Activated T-cell treated with anti-CD3 and anti-CD28 coated beads, Interleukin-2, amount 50 U/mL, for 4 hours (primary cell): Measurements from ENCODE around the gene BUD13. TPM values are rescaled to one million over a fixed set of nuclear protein-coding genes. Genes with fewer than 3 reads are reported as not detected.

Experiments
- ATAC-seq, 2 donors: fragments of 200-7000 bp; cut with Tn5 transposase; one replicate each; pipeline ENCODE4 v1.10.0; 2021
- DNase-seq: peaks from one replicate; pipeline ENCODE4 v3.0.0-alpha.2; 2020
- H3K27me3 Mint-ChIP-seq: one replicate; pipeline ENCODE4 v1.8.0; 2021; ENCODE audit warnings: low read depth, mixed read lengths
- H3K36me3 Mint-ChIP-seq: one replicate; pipeline ENCODE4 v1.8.0; 2022; ENCODE audit warnings: mixed read lengths; ENCODE audit not compliant: insufficient read depth
- H3K4me1 Mint-ChIP-seq: one replicate; pipeline ENCODE4 v1.8.0; 2021; ENCODE audit warnings: low read depth, mixed read lengths
- H3K4me3 Mint-ChIP-seq: one replicate; pipeline ENCODE4 v1.8.0; 2021; ENCODE audit warnings: mild to moderate bottlenecking, moderate library complexity, mixed read lengths
- H3K9me3 Mint-ChIP-seq: one replicate; pipeline ENCODE4 v1.8.0; 2021; ENCODE audit warnings: mixed read lengths
- total RNA-seq, 3 donors: library from RNA; stranded (reverse); gene quantifications; one replicate each; pipeline ENCODE4 v1.2.1, GENCODE V29; 2021

BUD13 gene
- total RNA-seq, 3 donors from 2014 or later = 26.3 to 28.5 (median 27.7) TPM

DNA sequence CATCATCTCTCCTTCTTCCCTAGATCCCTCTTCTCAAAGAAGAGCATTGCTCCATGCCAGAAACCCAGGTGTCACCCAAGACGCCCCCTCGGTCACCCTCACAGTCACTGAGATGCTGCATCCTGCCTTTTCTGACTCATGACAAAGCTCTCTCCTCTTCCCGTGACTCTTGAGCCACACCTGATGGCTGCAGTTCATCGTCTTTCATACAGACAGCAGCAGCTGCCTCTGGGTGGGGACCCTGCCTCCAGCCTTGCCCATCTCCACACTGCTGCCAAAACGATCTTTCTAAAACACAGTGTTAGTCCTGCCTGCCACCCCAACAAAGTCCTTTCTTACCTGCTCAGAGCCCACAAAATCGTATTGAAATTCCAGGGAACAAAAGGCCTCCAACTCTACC, 44.8 kb downstream of the BUD13 start:
- Mint-ChIP-seq H3K36me3 (no peaks in the 10 kb centered on the region), H3K27me3 (peaks cover 7% of the 10 kb centered on the region), H3K9me3 (no peaks in the 10 kb centered on the region), H3K4me3 (no peak overlapping the region), H3K4me1 (peaks cover 3% of the 10 kb centered on the region)
- ATAC-seq (no peak), DNase-seq (no peak)

GRCh38 chr11:116725434-116726221, 47.2 kb downstream of the BUD13 start:
- DNase-seq (no peak), ATAC-seq (no peak)
- no peaks in the 10 kb centered on the region for H3K9me3 Mint-ChIP-seq
- H3K4me3 Mint-ChIP-seq = no peak overlapping the region
- peaks cover 8% of the 10 kb centered on the region for H3K27me3 Mint-ChIP-seq
- H3K36me3 Mint-ChIP-seq = no peaks in the 10 kb centered on the region
- H3K4me1 Mint-ChIP-seq = no peaks in the 10 kb centered on the region

- Mint-ChIP-seq H3K36me3 (no peaks in the 10 kb centered on the region), H3K27me3 (peaks cover 8% of the 10 kb centered on the region), H3K4me3 (no peak overlapping the region), H3K4me1 (no peaks in the 10 kb centered on the region), H3K9me3 (no peaks in the 10 kb centered on the region)
- DNase-seq (no peak), ATAC-seq (no peak)
Measured at GRCh38 chr11:116724813-116725212, 48.0 kb downstream of the BUD13 start.

GRCh38 chr11:116723511-116723910, 49.3 kb downstream of the BUD13 start:
- DNase-seq (no peak), ATAC-seq (no peak)
- Mint-ChIP-seq H3K4me3 (no peak overlapping the region), H3K4me1 (no peaks in the 10 kb centered on the region), H3K36me3 (no peaks in the 10 kb centered on the region), H3K27me3 (peaks cover 8% of the 10 kb centered on the region), H3K9me3 (no peaks in the 10 kb centered on the region)

DNA sequence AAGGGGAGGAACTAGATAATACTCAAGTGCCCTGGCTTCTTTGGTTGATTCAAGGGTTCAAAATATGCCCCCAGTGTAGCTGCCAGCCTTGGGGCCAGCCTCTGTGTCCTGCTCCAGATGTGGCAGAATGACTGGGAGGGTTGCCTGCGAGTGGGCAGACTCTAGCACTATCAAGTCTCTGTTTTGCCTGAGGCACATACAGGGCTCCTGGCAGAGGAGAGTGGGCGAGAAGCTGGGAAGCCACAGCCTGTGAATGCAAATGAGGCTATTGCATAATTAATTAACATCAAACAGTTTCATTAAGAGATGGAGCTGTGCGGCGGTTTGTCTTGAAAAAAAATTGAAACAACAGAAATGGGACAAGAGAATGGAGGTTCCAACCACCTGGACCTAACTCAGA, 50.8 kb downstream of the BUD13 start:
- no peaks in the 10 kb centered on the region for H3K4me1 Mint-ChIP-seq
- DNase-seq = no peak
- no peak overlapping the region for H3K4me3 Mint-ChIP-seq
- H3K9me3 Mint-ChIP-seq = no peaks in the 10 kb centered on the region
- no peaks in the 10 kb centered on the region for H3K36me3 Mint-ChIP-seq
- H3K27me3 Mint-ChIP-seq = peaks cover 8% of the 10 kb centered on the region
- no peak for ATAC-seq

DNA sequence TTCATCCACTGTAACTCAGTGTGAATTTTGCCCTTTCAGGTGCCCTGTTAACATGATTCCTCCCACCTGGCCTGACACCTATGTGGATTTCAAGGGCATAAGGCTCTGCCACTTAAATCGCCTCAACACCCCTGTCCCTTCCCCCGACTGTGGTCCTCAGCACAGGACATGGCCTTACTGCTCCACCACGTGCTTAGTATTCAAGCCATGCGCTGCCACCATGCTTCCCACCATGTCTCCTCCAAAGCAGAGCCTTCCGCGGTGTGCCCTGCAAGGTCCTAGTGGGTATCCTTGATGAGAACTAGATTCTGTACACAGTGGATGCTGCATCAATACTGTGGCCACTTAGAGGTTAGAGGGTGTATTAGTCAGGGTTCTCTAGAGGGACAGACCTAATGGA, 51.9 kb downstream of the BUD13 start:
- no peaks in the 10 kb centered on the region for H3K9me3 Mint-ChIP-seq
- DNase-seq = no peak
- H3K27me3 Mint-ChIP-seq = peaks cover 2% of the 10 kb centered on the region
- no peaks in the 10 kb centered on the region for H3K36me3 Mint-ChIP-seq
- ATAC-seq = no peak
- no peaks in the 10 kb centered on the region for H3K4me1 Mint-ChIP-seq
- no peak overlapping the region for H3K4me3 Mint-ChIP-seq

- DNase-seq (no peak), ATAC-seq (no peak)
- H3K4me3 Mint-ChIP-seq = no peak overlapping the region
- H3K4me1 Mint-ChIP-seq = no peaks in the 10 kb centered on the region
- H3K27me3 Mint-ChIP-seq = peaks cover 7% of the 10 kb centered on the region
- no peaks in the 10 kb centered on the region for H3K9me3 Mint-ChIP-seq
- H3K36me3 Mint-ChIP-seq = no peaks in the 10 kb centered on the region
Measured at GRCh38 chr11:116718955-116719501, 53.8 kb downstream of the BUD13 start.

DNA sequence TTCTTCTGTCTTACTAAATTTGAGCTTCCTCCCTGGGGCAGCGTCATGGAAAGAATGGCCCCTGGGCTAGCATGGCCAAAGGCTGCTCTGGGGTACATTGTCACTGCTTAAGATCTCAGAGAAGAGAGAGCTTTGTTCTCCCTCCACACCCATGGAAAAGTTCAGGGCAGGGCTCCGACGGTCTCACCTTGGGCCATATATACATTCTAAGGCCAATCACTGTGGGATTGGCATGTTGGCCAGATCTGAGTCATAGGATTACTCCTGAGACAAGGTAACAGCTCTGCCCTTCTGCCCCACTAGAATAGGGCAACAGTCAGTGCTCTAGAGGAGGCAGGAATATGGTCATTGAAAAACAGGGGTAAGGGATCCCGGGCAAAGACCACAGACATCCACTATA, 56.2 kb downstream of the BUD13 start:
- no peak for DNase-seq
- H3K9me3 Mint-ChIP-seq = no peaks in the 10 kb centered on the region
- ATAC-seq = no peak
- H3K4me3 Mint-ChIP-seq = no peak overlapping the region
- peaks cover 11% of the 10 kb centered on the region for H3K27me3 Mint-ChIP-seq
- no peaks in the 10 kb centered on the region for H3K36me3 Mint-ChIP-seq
- H3K4me1 Mint-ChIP-seq = no peaks in the 10 kb centered on the region

DNA sequence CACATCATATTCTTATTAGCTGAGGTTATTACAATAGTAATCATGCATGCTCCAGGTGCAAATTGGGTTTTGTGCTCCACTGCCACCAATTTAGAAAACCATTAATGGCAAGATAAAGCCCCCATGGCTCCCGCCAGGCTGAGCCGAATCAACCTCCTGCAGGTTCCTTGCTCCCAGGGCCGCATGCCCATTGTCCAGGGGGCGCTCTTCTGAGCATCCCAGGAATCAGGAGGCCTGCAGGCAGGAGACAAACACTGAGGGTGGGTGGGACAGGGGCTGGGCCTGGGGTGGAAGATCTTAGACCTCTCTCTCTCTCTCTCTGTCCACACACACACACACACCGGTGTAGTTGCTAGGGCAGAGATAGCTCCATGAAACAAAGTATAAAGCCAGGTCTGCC, 57.4 kb downstream of the BUD13 start:
- H3K36me3 Mint-ChIP-seq = no peaks in the 10 kb centered on the region
- DNase-seq (no peak), ATAC-seq (no peak)
- no peaks in the 10 kb centered on the region for H3K9me3 Mint-ChIP-seq
- H3K27me3 Mint-ChIP-seq = peaks cover 21% of the 10 kb centered on the region
- H3K4me1 Mint-ChIP-seq = no peaks in the 10 kb centered on the region
- H3K4me3 Mint-ChIP-seq = no peak overlapping the region

DNA sequence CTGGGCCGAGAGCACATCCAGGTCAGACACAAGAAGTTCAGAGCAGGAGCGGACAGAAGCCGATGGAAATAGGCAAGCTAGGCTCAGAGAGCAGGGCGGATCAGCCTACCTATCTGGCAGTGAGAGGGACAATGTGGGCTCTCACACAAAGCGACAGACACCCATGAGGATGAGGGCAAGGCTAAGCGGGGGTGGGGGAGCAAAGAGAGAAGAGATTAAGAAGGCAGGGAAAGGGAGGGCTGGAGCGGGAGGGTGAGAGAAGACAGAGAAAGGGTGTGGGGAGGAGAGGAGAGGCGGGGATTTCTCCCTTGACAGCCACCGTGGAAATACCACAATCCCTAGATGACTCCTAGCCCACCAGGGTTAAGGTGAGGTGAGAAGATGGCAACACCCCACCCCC, 57.9 kb downstream of the BUD13 start:
- no peak for DNase-seq
- peaks cover 25% of the 10 kb centered on the region for H3K27me3 Mint-ChIP-seq
- no peak overlapping the region for H3K4me3 Mint-ChIP-seq
- no peaks in the 10 kb centered on the region for H3K4me1 Mint-ChIP-seq
- H3K9me3 Mint-ChIP-seq = no peaks in the 10 kb centered on the region
- no peak for ATAC-seq
- no peaks in the 10 kb centered on the region for H3K36me3 Mint-ChIP-seq

DNA sequence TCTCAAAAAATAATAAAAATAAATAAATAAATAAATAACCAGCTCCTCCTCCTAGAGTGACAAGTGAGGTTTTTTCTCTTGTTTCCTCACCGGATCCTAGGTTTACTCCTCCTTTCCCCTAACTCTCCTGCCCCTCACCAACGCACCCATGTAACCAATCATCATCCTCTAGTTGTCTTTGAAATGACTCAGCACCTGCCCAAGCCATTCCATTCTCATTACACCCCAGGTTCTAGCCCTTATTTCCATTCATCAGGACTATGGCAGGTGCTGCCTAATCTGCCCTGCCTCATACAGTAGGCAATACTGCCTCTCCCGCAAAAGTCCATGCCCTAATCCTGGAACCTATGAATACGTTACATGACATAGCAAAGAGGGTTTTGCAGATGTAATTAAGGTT, 60.4 kb downstream of the BUD13 start:
- Mint-ChIP-seq H3K27me3 (peaks cover 34% of the 10 kb centered on the region), H3K4me1 (no peaks in the 10 kb centered on the region), H3K9me3 (no peaks in the 10 kb centered on the region), H3K36me3 (no peaks in the 10 kb centered on the region), H3K4me3 (no peak overlapping the region)
- no peak for ATAC-seq
- DNase-seq = no peak

DNA sequence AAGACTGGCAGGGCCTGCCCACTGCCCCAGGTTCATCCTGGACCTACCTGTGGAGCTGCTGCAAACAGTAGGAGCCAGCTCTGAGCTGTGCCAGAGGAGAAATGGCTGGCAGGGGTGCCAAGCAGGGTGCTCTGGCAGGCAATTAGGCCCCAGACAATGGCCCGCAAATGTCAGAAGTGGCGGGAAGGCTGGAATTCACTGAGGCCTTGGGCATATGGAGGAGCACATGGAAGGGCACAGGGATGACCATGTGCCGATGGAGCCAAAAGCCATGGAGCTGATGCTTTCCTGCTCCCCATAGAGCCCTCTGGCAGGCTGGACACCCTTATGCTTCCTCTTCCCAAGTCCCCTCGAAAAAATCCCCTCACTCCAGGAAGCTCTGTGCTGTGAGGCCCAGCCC, 62.0 kb downstream of the BUD13 start:
- H3K27me3 Mint-ChIP-seq = peaks cover 38% of the 10 kb centered on the region
- no peaks in the 10 kb centered on the region for H3K4me1 Mint-ChIP-seq
- ATAC-seq = no peak
- no peaks in the 10 kb centered on the region for H3K36me3 Mint-ChIP-seq
- no peaks in the 10 kb centered on the region for H3K9me3 Mint-ChIP-seq
- DNase-seq = no peak
- H3K4me3 Mint-ChIP-seq = no peak overlapping the region

GRCh38 chr11:116710001-116710674, 62.6 kb downstream of the BUD13 start:
- Mint-ChIP-seq H3K9me3 (no peaks in the 10 kb centered on the region), H3K36me3 (no peaks in the 10 kb centered on the region), H3K4me1 (no peaks in the 10 kb centered on the region), H3K27me3 (peaks cover 38% of the 10 kb centered on the region), H3K4me3 (no peak overlapping the region)
- no peak for ATAC-seq
- DNase-seq = no peak

GRCh38 chr11:116707746-116708145, 65.0 kb downstream of the BUD13 start:
- no peaks in the 10 kb centered on the region for H3K4me1 Mint-ChIP-seq
- no peaks in the 10 kb centered on the region for H3K36me3 Mint-ChIP-seq
- H3K27me3 Mint-ChIP-seq = peaks cover 34% of the 10 kb centered on the region
- H3K9me3 Mint-ChIP-seq = no peaks in the 10 kb centered on the region
- DNase-seq (no peak), ATAC-seq (no peak)
- H3K4me3 Mint-ChIP-seq = no peak overlapping the region

- Mint-ChIP-seq H3K9me3 (no peaks in the 10 kb centered on the region), H3K4me3 (no peak overlapping the region), H3K36me3 (no peaks in the 10 kb centered on the region), H3K27me3 (peaks cover 30% of the 10 kb centered on the region), H3K4me1 (no peaks in the 10 kb centered on the region)
- ATAC-seq (no peak), DNase-seq (no peak)
Measured at GRCh38 chr11:116707161-116707629, 65.6 kb downstream of the BUD13 start.
